MM.1S (cell line): ENCODE measurements around the gene ZXDC.

ENCODE experiments used
- DNase-seq: peaks from one replicate; pipeline ENCODE4 v3.0.0-alpha.2; 2015
- H2AFZ ChIP-seq: fragments of 300-600 bp; sonication (generic); 2 replicates; pipeline ENCODE4 v1.6.0; 2016; ENCODE audit warnings: antibody characterized with exemption, low read length
- H3F3A ChIP-seq: fragments of 300-600 bp; sonication (generic); 2 replicates; pipeline ENCODE4 v1.6.1; 2016; ENCODE audit warnings: mild to moderate bottlenecking, antibody characterized with exemption, low read length, moderate library complexity, mixed read lengths; ENCODE audit not compliant: insufficient read depth
- H3K27ac ChIP-seq: fragments of 300-600 bp; sonication (generic); 2 replicates; pipeline ENCODE4 v1.5.1; 2016; ENCODE audit warnings: mild to moderate bottlenecking, low read length
- H3K27me3 ChIP-seq: fragments of 300-600 bp; sonication (generic); replicated peaks from 2 replicates; pipeline ENCODE4 v1.6.0; 2016; ENCODE audit warnings: low read length; ENCODE audit not compliant: insufficient read depth
- H3K36me3 ChIP-seq: fragments of 300-600 bp; sonication (generic); replicated peaks from 2 replicates; pipeline ENCODE4 v1.6.1; 2016; ENCODE audit warnings: mild to moderate bottlenecking, low read length, mixed read lengths; ENCODE audit not compliant: insufficient read depth
- H3K4me1 ChIP-seq: fragments of 300-600 bp; sonication (generic); 2 replicates; pipeline ENCODE4 v1.6.1; 2016; ENCODE audit warnings: low read length, mixed read lengths
- H3K4me2 ChIP-seq: fragments of 300-600 bp; sonication (generic); 2 replicates; pipeline ENCODE4 v1.6.0; 2016; ENCODE audit warnings: low read depth, low read length
- H3K4me3 ChIP-seq: fragments of 300-600 bp; sonication (generic); 2 replicates; pipeline ENCODE4 v1.5.1; 2016; ENCODE audit warnings: low read length, mixed read lengths
- H3K79me2 ChIP-seq: fragments of 300-600 bp; sonication (generic); 2 replicates; pipeline ENCODE4 v1.6.1; 2016; ENCODE audit warnings: mixed run types, low read length, mixed read lengths
- H3K9ac ChIP-seq: fragments of 300-600 bp; sonication (generic); 2 replicates; pipeline ENCODE4 v1.6.1; 2016; ENCODE audit warnings: low read length, mixed read lengths
- H3K9me2 ChIP-seq: fragments of 300-600 bp; sonication (generic); replicated peaks from 2 replicates; pipeline ENCODE4 v1.6.1; 2016; ENCODE audit warnings: mild to moderate bottlenecking, low read length, mixed read lengths; ENCODE audit not compliant: insufficient read depth
- H3K9me3 ChIP-seq: fragments of 300-600 bp; sonication (generic); replicated peaks from 2 replicates; pipeline ENCODE4 v1.6.1; 2016; ENCODE audit warnings: mild to moderate bottlenecking, low read length, mixed read lengths; ENCODE audit not compliant: insufficient read depth
- H4K20me1 ChIP-seq: fragments of 300-600 bp; sonication (generic); 2 replicates; pipeline ENCODE4 v1.6.1; 2016; ENCODE audit warnings: mild to moderate bottlenecking, low read length, moderate library complexity, mixed read lengths; ENCODE audit not compliant: insufficient read depth
- EZH2 ChIP-seq: fragments of 300-600 bp; sonication (generic); optimal IDR thresholded peaks from 2 replicates; pipeline ENCODE3; 2017; ENCODE audit warnings: low read depth, mild to moderate bottlenecking, antibody characterized with exemption, low read length, mixed read lengths
- EZH2phosphoT487 ChIP-seq: fragments of 300-600 bp; sonication (generic); IDR thresholded peaks from 2 replicates; pipeline ENCODE4 v1.6.1; 2018; ENCODE audit warnings: antibody characterized with exemption, low read length
- TF ChIP-seq, protein P1 (sequence below): fragments of 300-600 bp; sonication (generic); IDR thresholded peaks from 2 replicates; pipeline ENCODE4 v1.5.1; 2016; ENCODE audit warnings: antibody characterized with exemption, low read length, mixed read lengths

ZXDC gene

DNA sequence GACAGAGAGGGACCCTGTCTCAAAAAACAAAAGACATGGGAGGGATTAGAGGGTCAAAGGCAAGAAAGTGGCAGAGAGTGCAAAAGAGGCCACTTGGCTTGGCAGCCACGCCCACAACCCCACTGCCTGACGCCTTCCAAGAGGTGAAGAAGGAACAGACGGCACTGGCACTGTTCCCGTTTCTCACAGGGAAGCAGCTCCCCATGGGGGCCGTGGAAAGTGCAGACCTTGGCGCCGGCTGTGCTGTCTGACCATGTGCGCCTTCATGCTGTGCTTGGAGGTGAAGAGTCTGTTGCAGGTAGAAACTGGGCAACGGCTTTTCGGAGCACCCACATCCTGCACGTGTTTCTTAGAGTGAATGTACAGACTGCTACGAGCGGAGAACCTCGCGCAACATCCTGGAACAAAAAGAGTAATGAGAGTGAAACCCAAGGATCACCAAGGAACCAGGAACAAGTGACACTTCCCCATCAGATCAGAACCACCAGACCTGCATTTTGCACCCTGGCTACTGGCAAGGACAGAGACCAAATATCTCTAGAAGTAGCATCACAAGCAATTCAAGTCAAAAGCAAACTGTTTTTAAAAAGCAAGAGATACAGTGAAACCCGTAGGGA lies 9.7 kb downstream of the ZXDC start:
- Histone ChIP-seq H3F3A (no peaks in the 10 kb centered on the region), H3K79me2 (peaks cover 76% of the 10 kb centered on the region)

DNA sequence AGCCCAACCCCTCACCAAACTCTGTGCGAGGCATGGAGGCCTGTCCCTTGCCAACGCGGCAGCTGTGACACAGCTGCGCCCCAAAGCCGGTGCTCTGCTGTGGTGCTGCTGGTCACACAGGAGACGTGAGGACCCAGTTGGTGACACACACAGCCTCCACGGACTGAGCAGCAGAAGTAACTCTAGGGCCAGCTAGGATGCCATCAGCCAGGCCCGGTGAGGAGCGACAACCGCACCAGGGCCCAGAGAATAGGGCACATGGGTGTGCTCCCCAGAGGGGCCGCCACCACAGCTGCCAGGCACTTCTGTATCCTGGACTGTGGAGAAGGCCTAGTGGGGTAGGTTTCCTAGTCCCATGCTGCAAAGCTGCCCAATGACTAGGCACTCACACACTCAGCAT lies 10.7 kb downstream of the ZXDC start:
- H3K27me3 ChIP-seq: no peaks in the 10 kb centered on the region
- no peaks in the 10 kb centered on the region for H3F3A ChIP-seq
- peaks cover 67% of the 10 kb centered on the region for H3K79me2 ChIP-seq
- no peaks in the 10 kb centered on the region for H3K9me2 ChIP-seq
- DNase-seq: no peak
- no peak overlapping the region for H3K4me3 ChIP-seq
- H3K27ac ChIP-seq: no peak overlapping the region
- H3K4me2 ChIP-seq: no peak overlapping the region
- no peak overlapping the region for H2AFZ ChIP-seq
- no peak overlapping the region for H3K9ac ChIP-seq
- peaks cover 10% of the 10 kb centered on the region for H3K36me3 ChIP-seq
- H3K9me3 ChIP-seq: no peaks in the 10 kb centered on the region
- H3K4me1 ChIP-seq: no peaks in the 10 kb centered on the region
- no peaks in the 10 kb centered on the region for H4K20me1 ChIP-seq
- TF ChIP-seq, protein P1, sequence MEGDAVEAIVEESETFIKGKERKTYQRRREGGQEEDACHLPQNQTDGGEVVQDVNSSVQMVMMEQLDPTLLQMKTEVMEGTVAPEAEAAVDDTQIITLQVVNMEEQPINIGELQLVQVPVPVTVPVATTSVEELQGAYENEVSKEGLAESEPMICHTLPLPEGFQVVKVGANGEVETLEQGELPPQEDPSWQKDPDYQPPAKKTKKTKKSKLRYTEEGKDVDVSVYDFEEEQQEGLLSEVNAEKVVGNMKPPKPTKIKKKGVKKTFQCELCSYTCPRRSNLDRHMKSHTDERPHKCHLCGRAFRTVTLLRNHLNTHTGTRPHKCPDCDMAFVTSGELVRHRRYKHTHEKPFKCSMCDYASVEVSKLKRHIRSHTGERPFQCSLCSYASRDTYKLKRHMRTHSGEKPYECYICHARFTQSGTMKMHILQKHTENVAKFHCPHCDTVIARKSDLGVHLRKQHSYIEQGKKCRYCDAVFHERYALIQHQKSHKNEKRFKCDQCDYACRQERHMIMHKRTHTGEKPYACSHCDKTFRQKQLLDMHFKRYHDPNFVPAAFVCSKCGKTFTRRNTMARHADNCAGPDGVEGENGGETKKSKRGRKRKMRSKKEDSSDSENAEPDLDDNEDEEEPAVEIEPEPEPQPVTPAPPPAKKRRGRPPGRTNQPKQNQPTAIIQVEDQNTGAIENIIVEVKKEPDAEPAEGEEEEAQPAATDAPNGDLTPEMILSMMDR: no peak
- TF ChIP-seq EZH2: no peak
- TF ChIP-seq EZH2phosphoT487: no peak

More for the DNA sequence above, 9.7 kb downstream of the ZXDC start:
- no peaks in the 10 kb centered on the region for H3K9me3 ChIP-seq
- H3K9ac ChIP-seq: no peak overlapping the region
- no peak overlapping the region for H3K27ac ChIP-seq
- H3K4me2 ChIP-seq: no peak overlapping the region
- no peaks in the 10 kb centered on the region for H3K9me2 ChIP-seq
- TF ChIP-seq EZH2 (no peak), EZH2phosphoT487 (no peak)
- H3K4me3 ChIP-seq: no peak overlapping the region
- H3K4me1 ChIP-seq: no peaks in the 10 kb centered on the region
- H4K20me1 ChIP-seq: no peaks in the 10 kb centered on the region
- no peaks in the 10 kb centered on the region for H3K27me3 ChIP-seq
- H2AFZ ChIP-seq: no peak overlapping the region
- DNase-seq: no peak
- H3K36me3 ChIP-seq: peaks cover 14% of the 10 kb centered on the region

DNA sequence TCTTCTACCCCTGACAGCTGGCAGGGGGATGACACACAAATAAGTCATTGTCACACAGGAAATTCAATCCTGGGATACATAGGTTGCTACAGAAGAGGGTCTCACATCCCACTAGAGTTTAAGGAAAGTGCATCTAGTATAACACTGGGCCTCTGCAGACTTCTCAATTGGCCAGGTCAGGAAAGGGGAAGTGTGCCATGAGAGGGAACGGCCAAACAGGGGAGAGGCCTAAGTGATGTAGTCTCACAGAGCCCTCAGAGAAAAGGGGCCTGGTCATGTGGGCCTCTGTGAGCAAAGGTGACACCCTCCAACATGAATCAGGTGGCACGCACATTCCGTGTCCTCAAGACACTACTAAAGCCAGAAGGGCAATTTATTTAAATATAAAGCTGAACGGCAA lies 11.2 kb downstream of the ZXDC start:
- no peaks in the 10 kb centered on the region for H3K27me3 ChIP-seq
- H3K4me2 ChIP-seq: no peak overlapping the region
- no peak overlapping the region for H3K9ac ChIP-seq
- H4K20me1 ChIP-seq: no peaks in the 10 kb centered on the region
- H3K4me3 ChIP-seq: no peak overlapping the region
- no peaks in the 10 kb centered on the region for H3F3A ChIP-seq
- H3K9me3 ChIP-seq: no peaks in the 10 kb centered on the region
- H2AFZ ChIP-seq: no peak overlapping the region
- no peaks in the 10 kb centered on the region for H3K9me2 ChIP-seq
- TF ChIP-seq EZH2: no peak
- TF ChIP-seq, protein P1: no peak
- TF ChIP-seq EZH2phosphoT487: no peak
- H3K79me2 ChIP-seq: peaks cover 62% of the 10 kb centered on the region
- H3K27ac ChIP-seq: no peak overlapping the region
- H3K36me3 ChIP-seq: peaks cover 14% of the 10 kb centered on the region
- no peak for DNase-seq
- H3K4me1 ChIP-seq: no peaks in the 10 kb centered on the region

DNA sequence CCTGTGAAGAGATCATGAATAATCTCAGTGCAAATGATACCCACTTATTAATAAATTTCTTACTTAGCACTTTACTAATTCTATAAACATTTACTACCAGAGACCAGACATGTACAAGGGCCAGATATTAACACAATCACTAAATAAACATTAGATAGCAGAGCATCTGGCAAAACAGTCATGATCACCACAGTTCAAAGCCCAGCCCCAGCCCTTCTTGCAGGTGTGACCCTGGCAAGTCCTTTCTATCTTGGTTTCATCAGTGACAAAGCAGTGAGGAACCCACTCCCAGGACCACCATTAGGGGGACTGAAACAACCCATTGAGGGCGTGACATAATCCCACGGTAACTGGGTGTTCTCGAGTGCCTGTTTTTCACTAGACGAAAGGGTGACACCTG lies 11.6 kb downstream of the ZXDC start:
- TF ChIP-seq, protein P1: no peak
- TF ChIP-seq EZH2: no peak
- TF ChIP-seq EZH2phosphoT487: no peak
- Histone ChIP-seq H3K4me1 (no peaks in the 10 kb centered on the region), H3K4me3 (no peak overlapping the region), H3K9me2 (no peaks in the 10 kb centered on the region), H3K4me2 (no peak overlapping the region), H4K20me1 (no peaks in the 10 kb centered on the region), H3K27me3 (no peaks in the 10 kb centered on the region), H3K36me3 (peaks cover 13% of the 10 kb centered on the region), H3K79me2 (peaks cover 60% of the 10 kb centered on the region), H3F3A (no peaks in the 10 kb centered on the region; the same call in 1 of the 2 replicates), H3K9me3 (no peaks in the 10 kb centered on the region), H2AFZ (no peak overlapping the region), H3K9ac (no peak overlapping the region), H3K27ac (no peak overlapping the region)
- DNase-seq: no peak
